HG03558 (cell line): ENCODE measurements around the gene HHAT.

Experiments used
- ATAC-seq: cut with Tn5 transposase; IDR thresholded peaks from one replicate; pipeline ENCODE4 v1.9.1; 2021; ENCODE audit warnings: moderate number of reproducible peaks; ENCODE audit not compliant: unreplicated experiment; ENCODE audit errors: extremely low read depth

The HHAT gene

DNA sequence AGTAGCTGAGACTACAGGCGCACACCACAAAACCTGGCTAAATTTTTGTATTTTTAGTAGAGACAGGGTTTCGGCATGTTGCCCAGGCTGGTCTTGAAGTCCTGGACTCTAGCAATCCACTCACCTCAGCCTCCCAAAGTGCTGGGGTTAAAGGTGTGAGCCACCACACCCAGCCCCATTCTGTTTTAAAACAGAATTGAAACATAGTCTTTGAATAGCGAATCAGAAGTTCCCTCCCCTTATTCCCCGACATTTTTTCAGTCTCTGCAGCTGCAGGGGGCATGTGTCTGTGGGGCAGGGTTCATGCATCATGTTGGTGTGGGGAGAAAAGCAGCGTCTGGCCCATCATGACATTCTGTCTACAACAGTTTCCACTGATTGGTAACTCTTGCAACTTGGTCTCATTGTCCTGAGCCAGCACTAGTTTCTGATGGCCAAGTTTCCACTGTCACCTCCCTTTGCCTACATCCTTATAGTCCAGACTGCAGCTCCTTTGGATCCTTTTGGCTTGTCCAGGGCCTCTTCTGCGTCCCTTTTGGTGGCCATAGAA, 15.6 kb upstream of the HHAT start:
- no peak for ATAC-seq

DNA sequence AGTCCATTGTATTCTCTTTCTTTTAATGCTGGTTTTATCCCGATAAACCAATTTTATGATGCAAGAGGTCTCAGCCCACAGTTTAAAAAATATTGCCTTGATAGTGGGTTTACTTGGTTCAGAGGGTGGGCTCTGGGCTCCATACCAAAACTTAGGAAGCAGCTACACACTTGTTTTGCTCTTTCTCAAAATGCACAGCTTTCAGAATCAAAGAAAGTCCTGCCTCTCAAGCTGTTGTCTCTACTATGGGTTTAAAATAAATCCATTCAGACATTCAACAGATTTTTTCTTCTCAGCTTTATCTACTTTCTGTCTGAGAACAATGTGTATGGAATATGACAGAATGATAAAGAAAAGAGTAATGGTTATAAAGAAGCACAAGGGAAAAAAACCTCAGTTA, 14.8 kb upstream of the HHAT start:
- ATAC-seq, result no peak

GRCh38 chr1:210315529-210315928, 13.2 kb upstream of the HHAT start:
- ATAC-seq, result no peak

- ATAC-seq, result no peak
Measured at GRCh38 chr1:210321131-210321530, 7.6 kb upstream of the HHAT start.

DNA sequence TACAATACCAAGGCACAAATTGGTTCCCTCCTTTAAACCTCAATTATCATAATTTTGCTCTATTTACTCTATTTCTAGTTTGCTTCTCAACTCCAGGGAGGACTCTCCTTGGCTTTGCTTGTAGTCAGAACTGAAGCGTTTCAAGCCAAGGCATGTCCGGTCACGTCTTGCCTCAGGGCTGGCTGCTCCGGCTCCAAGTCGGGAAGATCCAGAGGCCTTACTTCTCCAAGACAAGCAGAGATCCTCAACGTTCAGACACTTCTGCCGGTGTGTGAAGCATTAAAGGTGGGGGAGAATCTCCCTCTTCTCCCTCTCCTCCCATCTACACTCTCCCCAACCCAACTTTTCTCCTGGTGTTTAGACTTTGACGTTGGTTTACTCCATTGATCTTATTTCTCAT, 7.2 kb upstream of the HHAT start:
- no peak for ATAC-seq

GRCh38 chr1:210323957-210324356, 4.7 kb upstream of the HHAT start:
- no peak for ATAC-seq

DNA sequence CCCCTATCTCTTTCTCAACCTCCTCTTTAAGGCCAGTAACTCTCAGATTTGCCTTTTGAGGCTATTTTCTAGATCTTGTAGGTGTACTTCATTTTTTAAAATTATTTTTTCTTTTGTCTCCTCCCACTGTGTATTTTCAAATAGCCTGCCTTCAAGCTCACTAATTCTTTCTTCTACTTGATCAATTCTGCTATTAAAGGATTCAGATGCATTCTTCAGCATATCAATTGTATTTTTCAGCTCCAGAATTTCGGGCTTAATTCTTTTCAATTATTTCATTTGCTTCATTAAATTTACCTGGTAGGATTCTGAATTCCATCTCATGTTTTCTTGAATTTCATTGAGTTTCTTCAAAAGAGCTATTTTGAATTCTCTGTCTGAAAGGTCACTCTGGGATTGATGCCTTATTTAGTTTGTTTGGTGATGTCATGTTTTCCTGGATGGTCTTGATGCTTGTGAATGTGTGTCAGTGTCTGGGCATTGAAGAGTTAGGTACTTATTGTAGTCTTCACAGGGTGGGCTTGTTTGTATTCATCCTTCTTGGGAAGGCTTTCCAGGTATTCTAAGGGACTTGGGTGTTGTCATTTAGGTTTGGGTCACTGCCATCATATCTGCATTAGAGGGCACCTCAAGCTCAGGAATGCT, 3.6 kb upstream of the HHAT start:
- ATAC-seq, result no peak

GRCh38 chr1:210328032-210328745, 513 bp upstream of the HHAT start:
- no peak for ATAC-seq

GRCh38 chr1:210330279-210330866, 1.7 kb downstream of the HHAT start:
- ATAC-seq, result no peak

GRCh38 chr1:210332233-210332632, 3.5 kb downstream of the HHAT start:
- ATAC-seq, result no peak

DNA sequence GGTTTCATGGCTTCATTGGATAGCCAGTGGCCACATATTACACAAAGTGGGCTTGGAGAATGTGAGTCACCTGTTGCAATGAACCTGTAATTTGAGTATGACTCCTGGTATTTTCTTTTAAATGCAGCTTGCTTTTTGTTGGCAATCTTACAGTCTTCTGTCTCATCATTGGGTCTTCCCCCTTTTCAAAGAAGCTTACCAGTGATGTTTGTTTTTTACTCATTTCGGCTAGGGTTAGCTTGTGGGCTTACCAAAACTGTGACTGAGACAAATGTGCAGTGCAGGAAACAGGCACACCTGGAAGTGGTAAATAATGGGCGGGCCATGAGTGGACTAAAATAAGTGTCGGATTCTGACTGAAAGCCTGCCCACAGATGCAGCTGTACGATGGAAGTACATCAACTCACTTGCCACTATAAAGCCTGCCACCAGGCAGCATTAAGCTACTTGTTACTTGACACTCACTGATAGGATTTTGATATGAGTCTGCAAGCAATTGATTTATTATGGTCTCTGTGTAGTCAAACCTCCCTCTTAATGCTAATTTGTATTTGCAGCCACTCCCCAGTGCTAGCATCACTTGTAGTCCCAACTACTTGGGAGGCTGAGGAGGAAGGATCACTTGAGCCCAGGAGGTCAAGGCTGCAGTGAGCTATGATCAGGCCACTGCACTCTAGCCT, 4.2 kb downstream of the HHAT start:
- peak; percentile 75 for ATAC-seq

GRCh38 chr1:210335001-210335400, 6.3 kb downstream of the HHAT start:
- ATAC-seq, result no peak

GRCh38 chr1:210336362-210336761, 7.7 kb downstream of the HHAT start:
- no peak for ATAC-seq

DNA sequence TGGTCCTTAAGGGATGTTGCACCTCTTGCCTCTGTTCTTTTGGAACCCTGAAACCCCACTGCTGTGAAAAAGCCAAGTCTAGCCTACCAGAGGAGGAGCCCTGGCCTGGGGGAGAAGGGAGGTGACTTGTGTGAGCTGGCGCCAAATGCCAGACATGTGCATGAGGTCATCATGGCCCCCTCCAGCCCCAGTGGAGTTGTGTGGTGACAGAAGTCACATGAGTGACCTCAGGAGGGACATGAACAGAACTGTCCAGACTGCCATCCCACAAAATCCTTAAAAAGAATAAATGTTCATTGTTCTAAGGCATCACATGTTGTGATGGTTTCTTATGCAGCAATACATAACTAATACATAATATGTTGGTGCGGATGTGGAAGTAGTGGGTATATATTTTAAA, 10.8 kb downstream of the HHAT start:
- ATAC-seq, result no peak

GRCh38 chr1:210340311-210340710, 11.6 kb downstream of the HHAT start:
- ATAC-seq, result no peak

GRCh38 chr1:210340841-210341240, 12.1 kb downstream of the HHAT start:
- ATAC-seq, result no peak

GRCh38 chr1:210342986-210343780, 14.5 kb downstream of the HHAT start:
- ATAC-seq, result peak; percentile 45

GRCh38 chr1:210344706-210345105, 16.0 kb downstream of the HHAT start:
- ATAC-seq, result no peak

DNA sequence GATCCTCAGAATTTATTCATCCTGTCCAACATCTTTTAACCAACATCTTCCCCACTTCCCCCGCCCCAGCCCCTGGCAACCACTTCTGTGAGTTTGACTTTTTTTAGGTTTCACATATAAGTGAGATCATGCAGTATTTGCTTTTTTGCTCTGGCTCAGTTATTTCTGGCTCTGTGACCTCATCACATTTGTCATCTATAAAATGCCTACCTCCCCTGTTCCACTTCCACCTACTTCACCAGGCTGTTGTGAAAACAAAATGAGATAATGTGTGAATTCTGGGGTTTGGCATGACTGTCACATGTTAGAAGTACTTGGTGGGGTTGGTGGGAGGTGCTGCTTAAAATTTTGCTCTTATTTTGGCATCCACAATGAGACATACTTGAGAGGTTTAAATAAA, 18.4 kb downstream of the HHAT start:
- ATAC-seq, result peak; percentile 45

DNA sequence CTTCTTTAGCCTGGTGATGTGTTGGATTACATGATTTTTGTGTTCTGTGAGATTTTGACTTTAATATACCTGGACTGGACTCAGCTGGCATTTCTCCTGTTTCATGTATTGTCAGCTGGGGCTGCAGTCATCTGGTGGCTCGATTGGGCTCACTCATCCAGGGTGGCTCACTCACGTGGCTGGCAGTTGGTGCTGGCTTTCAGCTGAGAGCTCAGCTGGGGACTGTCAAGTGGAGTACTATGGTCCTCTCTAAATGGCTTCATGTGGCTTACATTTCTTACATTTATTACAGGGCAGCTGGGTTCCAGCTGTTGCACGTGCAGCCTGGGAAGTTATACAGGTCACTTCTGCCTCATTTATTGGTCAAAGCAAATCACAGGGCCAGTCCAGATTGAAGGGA, 22.8 kb downstream of the HHAT start:
- no peak for ATAC-seq
